IMR-90 (cell line): ENCODE results near the gene STK10.

ENCODE experiments used
- BHLHE40 ChIP-seq: fragments of 150-350 bp; IDR thresholded peaks from 2 replicates; pipeline ENCODE4 v1.6.1; 2016; ENCODE audit warnings: mild to moderate bottlenecking, low read depth, low read length
- CTCF ChIP-seq: conservative IDR thresholded peaks from 2 replicates; pipeline ENCODE4 v1.5.1; 2012; ENCODE audit warnings: mild to moderate bottlenecking, low read depth, low read length, improper control_type of control experiment
- FOS ChIP-seq: fragments of 150-350 bp; IDR thresholded peaks from 2 replicates; pipeline ENCODE4 v1.6.1; 2016; ENCODE audit warnings: low read depth, low read length
- MAFK ChIP-seq: IDR thresholded peaks from 2 replicates; pipeline ENCODE4 v1.6.1; 2012; ENCODE audit warnings: low read depth, low read length, improper control_type of control experiment
- POLR2A ChIP-seq: IDR thresholded peaks from 2 replicates; pipeline ENCODE4 v1.6.1; 2012; ENCODE audit warnings: mild to moderate bottlenecking, low read depth, low read length
- RAD21 ChIP-seq: IDR thresholded peaks from 2 replicates; pipeline ENCODE4 v1.6.1; 2012; ENCODE audit warnings: low read length, improper control_type of control experiment
- RCOR1 ChIP-seq: IDR thresholded peaks from 2 replicates; pipeline ENCODE4 v1.6.1; 2012; ENCODE audit warnings: mild to moderate bottlenecking, low read length, improper control_type of control experiment; ENCODE audit not compliant: insufficient replicate concordance
- SMC3 ChIP-seq: fragments of 150-350 bp; IDR thresholded peaks from 2 replicates; pipeline ENCODE4 v1.6.1; 2016; ENCODE audit warnings: low read depth, mild to moderate bottlenecking, antibody characterized with exemption, low read length, moderate library complexity

- TF ChIP-seq BHLHE40 (no peak), POLR2A (no peak), CTCF (no peak), MAFK (no peak), RAD21 (no peak), FOS (no peak), RCOR1 (no peak), SMC3 (no peak)
These were observed 77.7 kb downstream of the STK10 start for GRCh38 chr5:172110260-172110815.
